Neutrophil (primary cell): ENCODE data around the gene IL22RA1.

ENCODE experiments used
- H3K27ac ChIP-seq: fragments of 200-600 bp; sonication (generic); 2 replicates; pipeline ENCODE4 v1.5.1; 2016; ENCODE audit warnings: mild to moderate bottlenecking, moderate library complexity
- H3K27me3 ChIP-seq: fragments of 200-600 bp; sonication (generic); 2 replicates; pipeline ENCODE4 v1.6.0; 2016; ENCODE audit warnings: mild to moderate bottlenecking
- H3K36me3 ChIP-seq: fragments of 200-600 bp; sonication (generic); 2 replicates; pipeline ENCODE4 v1.5.1; 2017
- H3K4me1 ChIP-seq, 2 experiments: fragments of 200-600 bp in 1 of 2; sonication (generic) in 1 of 2; 1 replicate in 1 of 2; 2 replicates in 1 of 2; pipeline versions ENCODE4 v1.5.1 to v1.6.1; 2013 to 2016; ENCODE audit warnings: low read depth in 1 of 2, low read length in 1 of 2, mild to moderate bottlenecking in 1 of 2, moderate library complexity in 1 of 2; ENCODE audit not compliant: control insufficient read depth in 1 of 2, insufficient read depth in 1 of 2
- H3K4me3 ChIP-seq, 2 experiments: fragments of 200-600 bp in 1 of 2; sonication (generic) in 1 of 2; 1 replicate in 1 of 2; 2 replicates in 1 of 2; pipeline ENCODE4 v1.5.1; 2013 to 2016; ENCODE audit warnings: low read depth in 1 of 2, low read length in 1 of 2, mild to moderate bottlenecking in 1 of 2, moderate library complexity in 1 of 2
- H3K9me3 ChIP-seq: fragments of 200-600 bp; sonication (generic); 2 replicates; pipeline ENCODE4 v1.5.1; 2016
- TF ChIP-seq, protein P1 (sequence below): fragments of 200-600 bp; sonication (generic); IDR thresholded peaks from 2 replicates; pipeline ENCODE4 v1.5.1; 2016; ENCODE audit warnings: antibody characterized with exemption

The IL22RA1 gene

DNA sequence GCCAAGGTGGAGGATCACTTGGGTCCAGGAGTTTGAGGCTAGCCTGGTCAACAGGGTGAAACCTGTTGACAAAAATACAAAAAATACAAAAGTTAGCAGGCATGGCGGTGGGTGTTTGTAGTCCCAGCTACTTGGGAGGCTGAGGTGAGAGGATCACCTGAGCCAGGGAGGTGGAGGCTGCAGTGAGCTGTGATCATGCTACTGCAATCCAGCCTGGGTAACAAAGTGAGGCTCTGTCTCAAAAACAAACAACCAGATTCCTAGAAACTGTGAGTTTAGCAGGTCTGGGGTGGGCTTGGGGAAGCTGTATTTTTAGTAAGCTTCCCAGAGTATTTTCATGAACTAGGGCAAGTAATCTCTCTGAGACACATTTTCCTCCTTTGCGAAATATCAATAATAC, 25.8 kb downstream of the IL22RA1 start:
- TF ChIP-seq, protein P1, sequence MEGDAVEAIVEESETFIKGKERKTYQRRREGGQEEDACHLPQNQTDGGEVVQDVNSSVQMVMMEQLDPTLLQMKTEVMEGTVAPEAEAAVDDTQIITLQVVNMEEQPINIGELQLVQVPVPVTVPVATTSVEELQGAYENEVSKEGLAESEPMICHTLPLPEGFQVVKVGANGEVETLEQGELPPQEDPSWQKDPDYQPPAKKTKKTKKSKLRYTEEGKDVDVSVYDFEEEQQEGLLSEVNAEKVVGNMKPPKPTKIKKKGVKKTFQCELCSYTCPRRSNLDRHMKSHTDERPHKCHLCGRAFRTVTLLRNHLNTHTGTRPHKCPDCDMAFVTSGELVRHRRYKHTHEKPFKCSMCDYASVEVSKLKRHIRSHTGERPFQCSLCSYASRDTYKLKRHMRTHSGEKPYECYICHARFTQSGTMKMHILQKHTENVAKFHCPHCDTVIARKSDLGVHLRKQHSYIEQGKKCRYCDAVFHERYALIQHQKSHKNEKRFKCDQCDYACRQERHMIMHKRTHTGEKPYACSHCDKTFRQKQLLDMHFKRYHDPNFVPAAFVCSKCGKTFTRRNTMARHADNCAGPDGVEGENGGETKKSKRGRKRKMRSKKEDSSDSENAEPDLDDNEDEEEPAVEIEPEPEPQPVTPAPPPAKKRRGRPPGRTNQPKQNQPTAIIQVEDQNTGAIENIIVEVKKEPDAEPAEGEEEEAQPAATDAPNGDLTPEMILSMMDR, result no peak
- no peaks in the 10 kb centered on the region for H3K36me3 ChIP-seq
- H3K27me3 ChIP-seq, result peaks cover 32% of the 10 kb centered on the region
- no peak overlapping the region for H3K4me3 ChIP-seq
- no peaks in the 10 kb centered on the region for H3K4me1 ChIP-seq
- no peak overlapping the region for H3K27ac ChIP-seq
- H3K9me3 ChIP-seq, result no peaks in the 10 kb centered on the region

DNA sequence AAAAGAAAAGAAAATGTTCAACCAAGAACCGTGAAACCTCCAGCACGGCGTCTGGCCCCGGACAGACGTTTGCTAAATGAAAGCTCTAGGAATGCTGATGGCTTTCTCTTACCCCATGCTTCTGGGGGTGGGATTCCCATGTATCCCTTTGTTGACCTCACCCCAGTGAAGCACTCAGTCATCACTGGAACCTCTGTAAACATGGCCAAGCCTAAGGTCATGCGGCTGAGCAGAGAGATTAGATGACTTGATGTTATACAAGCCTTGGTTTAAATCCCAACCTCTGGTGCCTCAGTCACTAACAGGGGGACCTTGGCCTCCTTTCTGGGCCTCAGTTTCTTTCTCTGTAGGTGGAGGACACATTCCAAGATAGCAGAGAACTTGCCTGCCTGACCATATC, 28.2 kb downstream of the IL22RA1 start:
- Histone ChIP-seq H3K27ac (no peak overlapping the region), H3K9me3 (no peaks in the 10 kb centered on the region), H3K36me3 (no peaks in the 10 kb centered on the region), H3K4me3 (no peak overlapping the region), H3K27me3 (peaks cover 48% of the 10 kb centered on the region), H3K4me1 (no peaks in the 10 kb centered on the region)
- TF ChIP-seq, protein P1, result no peak

DNA sequence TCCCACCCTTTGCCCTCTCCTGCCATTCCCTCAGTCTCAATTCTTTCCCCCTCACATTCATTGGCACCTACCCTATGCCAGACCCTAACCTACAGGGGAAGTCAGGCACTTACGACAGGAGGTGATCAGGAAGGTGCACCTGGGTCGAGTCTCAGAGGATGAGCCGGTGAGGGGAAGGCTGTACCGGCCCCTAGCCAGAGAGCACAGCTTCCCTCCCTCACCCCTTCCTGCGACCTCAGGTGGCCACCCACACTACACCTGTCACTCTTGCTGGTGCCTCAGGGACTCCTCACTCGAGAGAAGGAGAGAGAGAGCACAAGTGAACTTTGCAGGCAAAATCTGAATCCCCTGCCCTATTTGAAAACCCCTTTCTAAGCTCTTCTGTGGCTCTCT, 29.3 kb downstream of the IL22RA1 start:
- Histone ChIP-seq H3K27ac (no peak overlapping the region), H3K4me1 (no peaks in the 10 kb centered on the region), H3K36me3 (no peaks in the 10 kb centered on the region), H3K27me3 (peaks cover 48% of the 10 kb centered on the region), H3K4me3 (no peak overlapping the region), H3K9me3 (no peaks in the 10 kb centered on the region)
- TF ChIP-seq, protein P1, result no peak

DNA sequence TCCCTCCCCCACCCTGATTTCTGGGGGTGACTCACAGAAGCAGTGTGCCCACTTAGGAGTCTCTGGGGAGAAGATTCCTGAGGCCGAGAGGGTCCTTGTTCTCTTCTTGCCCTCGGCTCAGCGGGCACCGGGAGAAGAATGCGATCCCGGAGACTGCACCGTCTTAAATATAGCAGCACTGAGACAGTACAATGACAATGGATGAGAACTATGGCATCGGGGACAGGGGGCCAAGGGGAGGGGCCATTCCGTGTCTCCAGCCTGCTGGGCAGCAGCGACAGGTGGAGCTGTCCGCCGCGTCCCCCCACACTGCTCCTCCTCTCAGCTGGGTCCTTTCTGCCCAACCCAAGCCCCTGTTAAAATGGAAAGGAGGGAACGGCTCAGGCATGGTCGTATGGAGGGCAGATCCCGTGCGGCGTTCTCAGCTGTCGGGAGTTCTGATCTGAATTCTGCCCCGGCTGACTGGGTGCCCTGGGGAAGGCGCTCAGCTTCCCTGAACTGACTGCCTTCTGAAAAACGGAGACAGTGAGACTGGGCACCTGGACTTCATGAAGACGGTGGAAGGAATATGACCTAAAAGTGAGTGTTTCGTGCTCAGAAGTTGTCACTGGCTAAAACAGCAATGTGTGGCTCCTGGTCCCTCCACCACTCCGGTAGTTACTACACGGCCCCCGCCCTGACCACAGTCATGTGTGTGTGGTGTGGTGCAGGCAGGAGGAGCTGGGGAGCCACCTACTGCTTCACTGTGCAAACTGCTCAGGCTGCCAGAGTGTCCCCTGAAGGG, 30.8 kb downstream of the IL22RA1 start, which contains the start of gene MYOM3:
MYOM3 (minus strand) TSS at position 140 of the 784 bp plus-strand sequence. CDS start 3,499 bp downstream, outside the sequence.
- Histone ChIP-seq H3K27me3 (peaks cover 48% of the 10 kb centered on the region), H3K4me1 (no peaks in the 10 kb centered on the region), H3K27ac (no peak within 1 kb of the TSS), H3K36me3 (no peaks in the 10 kb centered on the region), H3K4me3 (no peak within 1 kb of the TSS), H3K9me3 (no peaks in the 10 kb centered on the region)
- TF ChIP-seq, protein P1, result no peak

DNA sequence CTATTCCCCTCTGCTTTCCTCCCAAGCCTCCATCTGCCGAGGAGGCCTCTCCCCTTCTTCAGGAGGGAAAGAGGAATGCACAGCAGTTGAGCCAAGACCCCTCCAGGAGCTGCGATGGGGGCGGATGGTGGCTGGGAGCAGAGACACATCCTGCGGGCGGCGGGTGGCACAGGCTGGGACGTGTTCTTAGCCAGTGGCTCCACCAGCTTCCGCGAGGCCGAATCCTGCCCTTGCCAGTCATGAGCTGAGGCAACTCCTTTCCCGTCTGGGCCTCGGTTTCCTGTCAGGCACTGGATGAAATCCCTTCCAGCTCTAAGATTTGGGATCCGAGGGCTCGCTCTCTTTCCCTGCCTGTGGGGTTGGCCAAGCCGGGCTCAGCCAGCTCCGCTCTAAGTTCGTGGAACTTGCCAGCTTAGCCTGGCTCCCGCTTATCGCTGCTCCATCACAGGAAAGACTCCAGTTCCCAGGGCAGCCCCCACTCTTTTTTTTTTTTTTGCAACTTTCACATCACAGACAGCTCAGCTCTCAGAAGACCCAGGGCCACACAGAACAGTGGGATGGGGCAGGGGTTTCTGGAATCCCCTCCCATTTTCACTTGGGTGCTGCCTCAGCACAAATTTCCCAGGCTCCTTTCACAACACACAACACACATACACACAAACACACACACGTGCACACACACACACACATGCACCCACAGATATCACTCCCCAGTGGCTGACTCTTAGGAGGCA, 31.5 kb downstream of the IL22RA1 start:
- Histone ChIP-seq H3K27me3 (peaks cover 45% of the 10 kb centered on the region), H3K4me3 (no peak overlapping the region), H3K9me3 (no peaks in the 10 kb centered on the region), H3K27ac (no peak overlapping the region), H3K4me1 (no peaks in the 10 kb centered on the region), H3K36me3 (no peaks in the 10 kb centered on the region)
- TF ChIP-seq, protein P1, result no peak
